BJ (cell line): Measurements from ENCODE around the gene HELLS. TPM values are rescaled to one million over a fixed set of nuclear protein-coding genes. Genes with fewer than 3 reads are reported as not detected.

ENCODE experiments used
- CTCF ChIA-PET: fragments of 350-600 bp; formaldehyde crosslinking; extraction: SDS; loops from one replicate; lab custom pipeline; 2021; ENCODE audit warnings: antibody characterized with exemption, inconsistent platforms; lab: Yijun Ruan, JAX
- POLR2A ChIA-PET: fragments of 300-600 bp; sonication (Branson Sonifier 250); formaldehyde crosslinking; extraction: SDS; loops from one replicate; lab custom pipeline; 2021; ENCODE audit warnings: antibody characterized with exemption; lab: Charles Lee
- DNase-seq: peaks from one replicate; pipeline ENCODE4 v3.0.0-alpha.2; 2011; ENCODE audit warnings: low read depth
- H3K27me3 ChIP-seq: 2 replicates; pipeline ENCODE4 v1.6.0; 2011; ENCODE audit warnings: low read length; ENCODE audit not compliant: control insufficient read depth, insufficient read depth
- H3K36me3 ChIP-seq: 2 replicates; pipeline ENCODE4 v1.5.1; 2011; ENCODE audit warnings: low read length; ENCODE audit not compliant: control insufficient read depth, insufficient read depth
- H3K4me3 ChIP-seq: 2 replicates; pipeline ENCODE4 v1.5.1; 2011; ENCODE audit warnings: low read depth, mild to moderate bottlenecking, control low read depth, low read length
- CTCF ChIP-seq: IDR thresholded peaks from 2 replicates; pipeline ENCODE4 v1.5.1; 2011; ENCODE audit warnings: low read depth, mild to moderate bottlenecking, control low read depth, inconsistent platforms, low read length, moderate library complexity; ENCODE audit not compliant: insufficient read depth
- polyA plus RNA-seq: library from polyadenylated mRNA; depleted of rRNA; stranded (reverse); fragments of >200 nt; gene quantifications from 2 replicates; pipeline ENCODE4 v1.2.3, GENCODE V29; 2011

HELLS gene
- polyA plus RNA-seq, 1 experiment: 6.7 TPM

GRCh38 chr10:94571528-94571927, 25.9 kb downstream of the HELLS start:
- Histone ChIP-seq H3K4me3 (no peak overlapping the region), H3K27me3 (no peaks in the 10 kb centered on the region), H3K36me3 (no peaks in the 10 kb centered on the region)
- ChIA-PET CTCF (no interaction called here), POLR2A (no interaction called here)
- DNase-seq: no peak
- no peak for TF ChIP-seq CTCF

GRCh38 chr10:94578790-94579189, 33.2 kb downstream of the HELLS start:
- POLR2A ChIA-PET: no interaction called here
- no peak for TF ChIP-seq CTCF
- CTCF ChIA-PET: no interaction called here
- no peak overlapping the region for H3K4me3 ChIP-seq
- DNase-seq: no peak
- H3K36me3 ChIP-seq: no peaks in the 10 kb centered on the region
- no peaks in the 10 kb centered on the region for H3K27me3 ChIP-seq

- DNase-seq: no peak
- Histone ChIP-seq H3K36me3 (no peaks in the 10 kb centered on the region), H3K4me3 (no peak overlapping the region), H3K27me3 (no peaks in the 10 kb centered on the region)
- ChIA-PET CTCF (no interaction called here), POLR2A (no interaction called here)
- no peak for TF ChIP-seq CTCF
Measured at GRCh38 chr10:94583124-94583523, 37.5 kb downstream of the HELLS start.

- POLR2A ChIA-PET: no interaction called here
Measured at GRCh38 chr10:94591461-94592205, 46.0 kb downstream of the HELLS start.

More at GRCh38 chr10:94591461-94592205, 46.0 kb downstream of the HELLS start:
- no peak for TF ChIP-seq CTCF
- no peak overlapping the region for H3K4me3 ChIP-seq
- H3K36me3 ChIP-seq: no peaks in the 10 kb centered on the region
- no peaks in the 10 kb centered on the region for H3K27me3 ChIP-seq
- CTCF ChIA-PET: no interaction called here
- no peak for DNase-seq
